ENCODE measurements around the gene SYN1. TPM values are rescaled to one million over a fixed set of nuclear protein-coding genes. Genes with fewer than 3 reads are reported as not detected.

The SYN1 gene
- total RNA-seq, 1 experiment from 2014 or later = not detected

DNA sequence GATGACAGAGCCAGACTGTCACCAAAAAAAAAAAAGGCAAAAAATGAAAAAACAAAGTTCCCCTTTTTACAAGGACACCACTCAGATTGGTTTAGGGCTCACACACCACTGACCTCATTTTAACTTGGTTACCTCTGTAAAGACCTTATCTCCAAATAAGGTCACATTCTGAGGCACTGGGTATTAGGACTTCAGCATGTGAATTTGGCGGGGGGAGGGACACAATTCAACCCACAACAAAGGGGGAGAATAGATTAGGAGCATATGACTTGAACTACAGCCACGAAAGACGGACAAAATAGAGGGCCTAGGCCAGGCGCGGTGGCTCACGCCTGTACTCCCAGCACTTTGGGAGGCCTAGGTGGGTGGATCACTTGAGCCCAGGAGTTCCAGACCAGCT, 89.6 kb downstream of the SYN1 start:
- no peak for DNase-seq (ENCODE audit: low read depth)

DNA sequence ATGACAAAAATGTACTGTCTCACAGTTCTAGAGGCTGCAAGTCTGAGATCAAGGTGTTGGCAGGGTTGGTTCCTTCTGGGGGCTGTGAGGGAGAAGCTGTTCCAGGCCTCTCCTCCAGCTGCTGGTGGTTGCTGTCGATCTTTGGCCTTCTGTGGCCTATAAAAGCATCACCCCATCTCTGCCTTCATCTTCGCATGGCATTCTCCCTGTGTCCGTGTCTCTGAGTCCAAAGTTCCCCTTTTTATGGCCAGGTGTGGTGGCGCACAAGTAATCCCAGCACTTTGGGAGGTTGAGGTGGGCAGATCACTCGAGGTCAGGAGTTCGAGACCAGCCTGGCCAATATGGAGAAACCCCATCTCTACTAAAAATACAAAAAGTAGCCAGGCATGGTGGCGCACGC, 90.1 kb downstream of the SYN1 start:
- no peak for DNase-seq (ENCODE audit: low read depth)

DNA sequence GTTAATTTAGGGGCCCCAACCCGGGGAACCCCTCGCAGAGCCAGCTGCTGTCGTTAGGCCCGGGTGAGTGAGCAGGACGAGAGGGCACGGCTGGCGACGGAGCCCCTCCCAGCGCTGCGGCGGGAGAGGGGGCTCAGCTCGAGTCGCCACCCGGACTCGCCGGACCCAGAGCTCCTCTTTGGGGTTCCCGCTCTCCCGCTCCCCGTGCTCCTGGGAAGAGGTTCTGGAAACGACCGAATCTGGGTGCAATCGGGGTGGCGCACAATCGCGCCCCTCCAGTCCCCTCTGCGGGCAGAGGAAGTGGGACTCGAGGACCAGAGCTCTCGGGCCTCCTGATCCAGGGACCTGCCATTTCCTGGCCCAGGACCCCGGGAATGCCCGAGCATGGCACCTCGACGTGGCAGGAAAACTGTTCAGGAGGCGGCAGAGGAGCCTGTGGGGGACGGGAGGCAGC, 95.9 kb downstream of the SYN1 start:
- DNase-seq (ENCODE audit: low read depth) = no peak

- peak; percentile 72 for DNase-seq (ENCODE audit: low read depth)
These were observed 96.4 kb downstream of the SYN1 start for GRCh38 chrX:47523297-47523696.

Small RNAs within 50 kb of the gene (small RNA-seq; reads per million reads assigned to genes)
- gene MIR4769 = not detected

Other genes with a start within 250 kb of the SYN1 start
- gene ZNF157, start 249.3 kb downstream of the SYN1 start, total RNA-seq (2014; rRNA removed; shearing (Covaris generic)) = not detected in 2 replicates
- 8.4 and 8.6 TPM in 2 replicates for gene ZNF41, start 136.6 kb downstream of the SYN1 start, total RNA-seq (2014; rRNA removed; shearing (Covaris generic))
- 25.0 and 32.4 TPM in 2 replicates for gene ARAF, start 58.7 kb downstream of the SYN1 start, total RNA-seq (2014; rRNA removed; shearing (Covaris generic))
- gene TIMP1, start 37.4 kb downstream of the SYN1 start, total RNA-seq (2014; rRNA removed; shearing (Covaris generic)) = 141 and 185 TPM in 2 replicates
- 0.24 and 0.67 TPM in 2 replicates for gene CFP, start 10.1 kb upstream of the SYN1 start, total RNA-seq (2014; rRNA removed; shearing (Covaris generic))
- 31.7 and 40.7 TPM in 2 replicates for gene ELK1, start 30.7 kb upstream of the SYN1 start, total RNA-seq (2014; rRNA removed; shearing (Covaris generic))
- gene UXT, start 39.3 kb upstream of the SYN1 start, total RNA-seq (2014; rRNA removed; shearing (Covaris generic)) = 97.9 and 116 TPM in 2 replicates
- 5.6 and 7.7 TPM in 2 replicates for gene ZNF81, start 217.0 kb upstream of the SYN1 start, total RNA-seq (2014; rRNA removed; shearing (Covaris generic))